ENCODE measurements around the gene SIRPA.

DNA sequence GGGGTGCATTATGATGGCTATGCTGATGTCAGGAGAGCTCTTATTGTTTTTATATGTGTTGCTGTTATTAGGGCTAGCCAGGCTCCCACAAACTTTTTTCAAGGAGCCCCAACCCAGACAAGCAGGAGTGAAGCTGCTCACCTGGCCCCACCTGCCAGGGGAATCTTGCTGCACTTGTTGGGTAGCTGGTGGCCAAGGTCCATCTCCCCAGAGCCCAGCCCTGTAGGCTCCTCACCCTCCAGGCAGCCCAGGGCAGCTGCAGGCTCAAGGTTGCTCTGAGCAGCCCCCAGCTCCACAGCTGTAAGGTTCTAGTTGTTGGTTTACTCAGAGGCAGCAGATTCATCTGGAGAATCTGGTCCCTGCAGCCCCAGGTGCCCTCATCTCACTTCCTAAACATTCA, 46.8 kb upstream of the SIRPA start:
- TF ChIP-seq EZH2 (IDR thresholded peaks at IDR 0.05; ENCODE audit: insufficient read depth, poor library complexity, severe bottlenecking): no peak
- no peak for TF ChIP-seq EZH2phosphoT487 (IDR thresholded peaks at IDR 0.05; ENCODE audit: insufficient read depth, low read depth)

Data from GM23248 (cell line).